Thoracic aorta (tissue), 2 donors: ENCODE measurements around the gene WDR82. TPM values are rescaled to one million over a fixed set of nuclear protein-coding genes. Genes with fewer than 3 reads are reported as not detected.

ENCODE experiments used
- ATAC-seq: fragments of 150-250 bp; one replicate; pipeline ENCODE4 v1.8.0; 2017; ENCODE audit warnings: low read depth; ENCODE audit not compliant: insufficient number of reproducible peaks, low FRiP score
- DNase-seq: peaks from one replicate; pipeline ENCODE4 v3.0.0-alpha.2; 2020; ENCODE audit warnings: low spot score
- H3K27ac ChIP-seq, 2 donors: fragments of 200-600 bp; sonication (generic); 1 replicate in 1 of 2; 2 replicates in 1 of 2; pipeline ENCODE4 v1.5.1; 2016; ENCODE audit warnings: mild to moderate bottlenecking in 2 of 2, moderate library complexity in 2 of 2
- H3K27me3 ChIP-seq: fragments of 200-600 bp; sonication (generic); replicated peaks from 2 replicates; pipeline ENCODE4 v1.6.0; 2016; ENCODE audit warnings: mild to moderate bottlenecking; ENCODE audit not compliant: insufficient read depth
- H3K36me3 ChIP-seq: fragments of 200-600 bp; sonication (generic); one replicate; pipeline ENCODE4 v1.5.1; 2016
- H3K4me1 ChIP-seq, 2 donors: fragments of 200-600 bp; sonication (generic); 1 replicate in 1 of 2; 2 replicates in 1 of 2; pipeline versions ENCODE4 v1.5.1 to v1.6.0; 2016; ENCODE audit warnings: low read depth in 2 of 2, mild to moderate bottlenecking in 1 of 2; ENCODE audit not compliant: control insufficient read depth in 1 of 2
- H3K4me3 ChIP-seq: fragments of 200-600 bp; sonication (generic); 2 replicates; pipeline ENCODE4 v1.5.1; 2016; ENCODE audit warnings: mild to moderate bottlenecking
- H3K9me3 ChIP-seq: fragments of 200-600 bp; sonication (generic); 2 replicates; pipeline ENCODE4 v1.5.1; 2016
- total RNA-seq, 2 donors: library from RNA; depleted of rRNA; stranded (reverse); fragments of >200 nt; gene quantifications; one replicate each; pipeline versions ENCODE4 v1.1.0 to v1.2.3, GENCODE V29; 2016
- TF ChIP-seq, protein P1 (sequence below): fragments of 200-600 bp; sonication (generic); IDR thresholded peaks from one replicate; pipeline ENCODE4 v1.5.1; 2019; ENCODE audit warnings: antibody characterized with exemption

Gene WDR82
- total RNA-seq, 2 donors from 2014 or later: 44.5 to 66.2 TPM

DNA sequence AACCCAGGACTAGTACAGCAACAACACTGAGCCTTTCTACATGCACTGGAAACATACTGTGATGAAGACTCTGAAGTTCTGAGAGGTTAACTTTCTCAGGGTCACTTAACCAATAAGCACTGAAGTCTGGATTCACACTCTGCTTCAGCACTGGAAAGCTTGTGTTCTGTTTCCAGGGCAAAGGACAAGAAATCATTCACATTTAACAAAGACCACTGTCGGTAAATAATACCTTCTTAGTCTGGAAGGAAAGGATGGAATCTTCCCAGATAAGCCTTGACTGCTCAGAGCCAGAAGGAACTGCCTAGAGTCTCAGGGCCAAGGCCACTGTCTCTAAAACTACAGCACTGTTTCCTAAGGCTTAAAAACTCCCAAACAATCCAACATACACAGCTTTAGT lies 4.9 kb upstream of the WDR82 start:
- no peaks in the 10 kb centered on the region for H3K36me3 ChIP-seq
- H3K27me3 ChIP-seq: no peaks in the 10 kb centered on the region
- ATAC-seq (no peak), DNase-seq (no peak)
- TF ChIP-seq, protein P1, sequence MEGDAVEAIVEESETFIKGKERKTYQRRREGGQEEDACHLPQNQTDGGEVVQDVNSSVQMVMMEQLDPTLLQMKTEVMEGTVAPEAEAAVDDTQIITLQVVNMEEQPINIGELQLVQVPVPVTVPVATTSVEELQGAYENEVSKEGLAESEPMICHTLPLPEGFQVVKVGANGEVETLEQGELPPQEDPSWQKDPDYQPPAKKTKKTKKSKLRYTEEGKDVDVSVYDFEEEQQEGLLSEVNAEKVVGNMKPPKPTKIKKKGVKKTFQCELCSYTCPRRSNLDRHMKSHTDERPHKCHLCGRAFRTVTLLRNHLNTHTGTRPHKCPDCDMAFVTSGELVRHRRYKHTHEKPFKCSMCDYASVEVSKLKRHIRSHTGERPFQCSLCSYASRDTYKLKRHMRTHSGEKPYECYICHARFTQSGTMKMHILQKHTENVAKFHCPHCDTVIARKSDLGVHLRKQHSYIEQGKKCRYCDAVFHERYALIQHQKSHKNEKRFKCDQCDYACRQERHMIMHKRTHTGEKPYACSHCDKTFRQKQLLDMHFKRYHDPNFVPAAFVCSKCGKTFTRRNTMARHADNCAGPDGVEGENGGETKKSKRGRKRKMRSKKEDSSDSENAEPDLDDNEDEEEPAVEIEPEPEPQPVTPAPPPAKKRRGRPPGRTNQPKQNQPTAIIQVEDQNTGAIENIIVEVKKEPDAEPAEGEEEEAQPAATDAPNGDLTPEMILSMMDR: no peak
- no peaks in the 10 kb centered on the region for H3K9me3 ChIP-seq
- H3K27ac ChIP-seq: peak overlapping the region; percentile 45 to 66
- H3K4me3 ChIP-seq: no peak overlapping the region
- H3K4me1 ChIP-seq: peaks cover 22 to 38% of the 10 kb centered on the region in 2 donors

DNA sequence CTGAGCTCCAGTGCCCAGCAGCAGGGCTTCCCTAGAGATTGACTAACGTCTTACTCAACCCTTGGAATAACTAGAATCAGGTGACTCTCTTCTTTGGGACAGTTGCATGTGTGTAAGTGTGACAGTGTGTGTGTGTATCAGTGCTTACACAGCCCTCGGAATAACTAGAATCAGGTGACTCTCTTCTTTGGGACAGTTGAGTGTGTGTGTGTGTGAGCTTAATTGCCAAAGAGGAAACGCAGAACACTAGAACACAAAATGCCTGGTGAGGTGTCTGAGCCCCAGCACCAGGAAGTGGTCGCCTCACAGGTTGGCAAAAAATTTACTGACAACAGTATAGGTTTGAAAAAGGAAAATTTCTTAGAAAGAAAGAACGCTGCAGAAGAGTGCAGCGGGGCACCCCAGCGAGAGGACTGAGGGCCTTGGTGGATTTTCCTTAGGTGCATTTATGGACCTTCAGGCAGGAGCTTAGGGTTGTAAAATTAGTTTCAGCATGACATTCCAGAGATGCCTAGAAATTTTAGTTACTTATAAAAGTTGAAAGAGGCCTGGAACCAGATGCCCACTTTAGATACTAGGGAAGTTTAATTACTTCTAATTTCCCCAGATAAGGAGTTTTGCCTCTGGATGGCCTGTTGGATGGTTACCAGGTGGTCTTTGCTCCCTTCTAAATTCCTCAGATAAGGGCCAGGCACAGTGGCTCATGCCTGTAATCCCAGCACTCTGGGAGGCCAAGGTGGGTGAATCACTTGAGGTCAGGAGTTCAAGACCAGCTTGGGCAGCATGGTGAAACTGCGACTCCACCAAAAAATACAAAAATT lies 3.7 kb upstream of the WDR82 start:
- H3K27ac ChIP-seq: peak overlapping the region in 1 of 2 donors; percentile 66
- H3K27me3 ChIP-seq: no peaks in the 10 kb centered on the region
- no peaks in the 10 kb centered on the region for H3K9me3 ChIP-seq
- TF ChIP-seq, protein P1: no peak
- H3K4me1 ChIP-seq: peaks cover 22 to 35% of the 10 kb centered on the region in 2 donors
- no peak overlapping the region for H3K4me3 ChIP-seq
- ATAC-seq (no peak), DNase-seq (no peak)
- no peaks in the 10 kb centered on the region for H3K36me3 ChIP-seq

DNA sequence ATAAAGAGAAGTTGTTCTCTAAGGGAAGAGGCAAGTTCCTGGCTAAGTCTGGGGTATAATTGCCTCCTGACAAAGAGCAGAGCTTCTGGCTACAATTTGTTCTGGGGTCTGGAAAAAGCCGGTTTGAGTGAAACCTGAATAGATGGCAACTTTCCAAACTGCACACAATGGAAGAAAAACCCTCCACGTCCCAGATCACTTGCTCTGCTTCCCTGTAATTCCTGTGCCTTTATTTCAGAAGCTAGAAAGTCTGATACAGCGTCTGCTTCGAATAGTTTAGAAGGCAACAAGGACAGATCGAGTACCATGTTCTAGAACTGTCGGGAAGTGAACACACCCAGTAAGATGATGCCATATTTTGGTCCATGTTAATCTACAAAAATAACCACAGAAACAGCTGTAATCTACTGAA lies 1.6 kb upstream of the WDR82 start:
- no peak for ATAC-seq
- Histone ChIP-seq H3K36me3 (no peaks in the 10 kb centered on the region), H3K9me3 (no peaks in the 10 kb centered on the region), H3K27ac (peak overlapping the region; percentile 87 to 95), H3K4me3 (peak overlapping the region; percentile 96), H3K27me3 (no peaks in the 10 kb centered on the region), H3K4me1 (peaks cover 23 to 45% of the 10 kb centered on the region in 2 donors)
- no peak for DNase-seq
- TF ChIP-seq, protein P1: no peak

DNA sequence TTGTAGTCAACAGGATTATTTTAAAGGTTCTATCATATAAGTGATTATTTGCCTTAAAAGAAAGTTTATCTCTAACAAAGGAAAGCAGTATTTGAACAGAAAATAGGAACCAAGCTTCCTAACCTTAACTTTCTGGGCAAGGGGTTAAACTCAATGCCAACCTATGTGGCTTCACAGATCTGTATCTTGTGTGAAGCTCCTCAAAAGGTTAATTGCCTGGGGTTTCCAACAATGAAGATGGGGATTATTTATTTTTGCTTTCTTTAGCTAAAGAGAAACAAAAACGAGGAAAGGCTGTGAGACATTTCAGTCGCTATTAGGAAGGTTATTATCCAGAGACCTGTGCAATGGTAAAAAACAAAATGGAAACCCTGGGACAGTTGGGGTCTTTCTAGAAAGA lies 1.1 kb upstream of the WDR82 start:
- no peaks in the 10 kb centered on the region for H3K9me3 ChIP-seq
- TF ChIP-seq, protein P1: no peak
- H3K27me3 ChIP-seq: no peaks in the 10 kb centered on the region
- H3K36me3 ChIP-seq: no peaks in the 10 kb centered on the region
- ATAC-seq (no peak), DNase-seq (no peak)
- peak overlapping the region; percentile 96 for H3K4me3 ChIP-seq
- peaks cover 24 to 49% of the 10 kb centered on the region in 2 donors for H3K4me1 ChIP-seq
- peak overlapping the region; percentile 87 to 95 for H3K27ac ChIP-seq

DNA sequence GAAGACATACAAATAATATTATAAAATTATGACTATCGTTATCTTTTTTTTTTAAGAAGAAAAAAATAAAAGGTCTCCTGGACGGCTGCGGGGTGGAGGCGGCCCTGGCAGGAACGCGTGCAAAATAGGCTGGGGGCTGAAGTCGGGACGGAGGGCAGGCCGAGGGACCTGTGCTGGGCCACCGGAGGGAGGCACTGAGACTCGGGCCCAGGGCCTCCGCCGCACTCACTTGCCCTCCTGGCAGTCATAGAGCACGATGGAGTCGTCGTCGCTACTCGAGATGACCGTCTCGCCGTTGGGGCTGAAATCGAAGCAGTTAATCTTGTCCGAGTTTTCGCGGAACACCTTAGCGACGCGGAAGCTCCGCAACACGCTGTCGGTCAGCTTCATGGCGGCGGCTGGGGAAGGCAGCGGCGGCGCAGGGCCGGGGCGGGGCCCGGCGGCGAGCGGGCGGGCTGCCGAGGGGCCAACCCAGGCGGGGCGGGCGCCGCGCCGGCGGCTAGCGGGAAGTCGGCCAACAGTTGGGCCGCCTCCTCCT lies 408 bp downstream of the WDR82 start:
- Histone ChIP-seq H3K4me3 (peak overlapping the region; percentile 96), H3K36me3 (no peaks in the 10 kb centered on the region), H3K4me1 (peaks cover 31 to 56% of the 10 kb centered on the region in 2 donors), H3K27me3 (no peaks in the 10 kb centered on the region), H3K27ac (peak overlapping the region; percentile 87 to 95), H3K9me3 (no peaks in the 10 kb centered on the region)
- TF ChIP-seq, protein P1: peak; percentile 51
- DNase-seq (no peak), ATAC-seq (peak; percentile 59)
